Mesodermal cell (in vitro differentiated cells): ENCODE measurements around the gene MYADM.
A peak's percentile ranks its signal among the peaks of the same experiment; 100 is the strongest.

Experiments
- H3K27ac ChIP-seq: 2 replicates; pipeline ENCODE4 v1.7.0; 2013; ENCODE audit warnings: mild to moderate bottlenecking, low read depth, low read length, moderate library complexity; ENCODE audit not compliant: severe bottlenecking
- H3K36me3 ChIP-seq: 2 replicates; pipeline ENCODE4 v1.7.1; 2013; ENCODE audit warnings: mild to moderate bottlenecking, low read length, moderate library complexity; ENCODE audit not compliant: control insufficient read depth, insufficient read depth
- H3K4me1 ChIP-seq: one replicate; pipeline ENCODE4 v1.7.1; 2013; ENCODE audit warnings: mild to moderate bottlenecking, low read length; ENCODE audit not compliant: insufficient read depth, control insufficient read depth, poor library complexity, severe bottlenecking
- H3K4me3 ChIP-seq: 2 replicates; pipeline ENCODE4 v1.7.0; 2013; ENCODE audit warnings: low read length, control low read depth, mild to moderate bottlenecking; ENCODE audit not compliant: insufficient read depth, poor library complexity, severe bottlenecking; ENCODE audit errors: extremely low read depth
- H3K9me3 ChIP-seq: 2 replicates; pipeline ENCODE4 v1.7.1; 2013; ENCODE audit warnings: mild to moderate bottlenecking, low read length, moderate library complexity; ENCODE audit not compliant: control insufficient read depth
- WGBS, 2 experiments: methylation state at CpG; one replicate each; pipeline ENCODE4 v1.1.5; 2013; ENCODE audit warnings: missing lambda C conversion rate in 2 of 2; ENCODE audit not compliant: insufficient coverage in 2 of 2; 5-methylcytosine and 5-hydroxymethylcytosine counted together

The MYADM gene

GRCh38 chr19:53905787-53906186, 38.1 kb downstream of the MYADM start:
- H3K36me3 ChIP-seq: no peaks in the 10 kb centered on the region
- no peaks in the 10 kb centered on the region for H3K9me3 ChIP-seq
- no peak overlapping the region for H3K27ac ChIP-seq
- WGBS, 2 experiments: no CpG with 5 or more reads among the region's 1 CpG
- H3K4me1 ChIP-seq: no peaks in the 10 kb centered on the region
- H3K4me3 ChIP-seq: no peak overlapping the region

- WGBS, 2 experiments: 12 to 13% methylated on average over 29 to 45 of the region's 48 CpGs
- Histone ChIP-seq H3K4me3 (peak overlapping the region; percentile 6), H3K27ac (no peak overlapping the region), H3K36me3 (no peaks in the 10 kb centered on the region), H3K4me1 (no peaks in the 10 kb centered on the region), H3K9me3 (no peaks in the 10 kb centered on the region)
Observed at GRCh38 chr19:53906211-53907192, 38.8 kb downstream of the MYADM start.

GRCh38 chr19:53907193-53907581, 39.5 kb downstream of the MYADM start:
- no peaks in the 10 kb centered on the region for H3K4me1 ChIP-seq
- no peak overlapping the region for H3K4me3 ChIP-seq

GRCh38 chr19:53907690-53908089, 40.0 kb downstream of the MYADM start:
- no peaks in the 10 kb centered on the region for H3K4me1 ChIP-seq
- WGBS, 2 experiments: 36 to 38% methylated on average over 17 of the region's 17 CpGs
- no peak overlapping the region for H3K27ac ChIP-seq
- peaks cover 2% of the 10 kb centered on the region for H3K36me3 ChIP-seq
- H3K9me3 ChIP-seq: no peaks in the 10 kb centered on the region
- peak overlapping the region; percentile 68 for H3K4me3 ChIP-seq

More at GRCh38 chr19:53907193-53907581, 39.5 kb downstream of the MYADM start:
- Histone ChIP-seq H3K27ac (no peak overlapping the region), H3K36me3 (no peaks in the 10 kb centered on the region), H3K9me3 (no peaks in the 10 kb centered on the region)
- WGBS, 2 experiments: 25 to 54% methylated on average over 2 to 7 of the region's 14 CpGs

- peak overlapping the region; percentile 41 for H3K27ac ChIP-seq
- no peaks in the 10 kb centered on the region for H3K4me1 ChIP-seq
Observed at GRCh38 chr19:53908106-53908934, 40.6 kb downstream of the MYADM start.

GRCh38 chr19:53908935-53909415, 41.3 kb downstream of the MYADM start, which contains the start of gene CACNG7:
CACNG7 (plus strand) TSS chr19:53909278; CDS start chr19:53912832, 3,554 bp downstream.
- 1 to 7% methylated on average over 5 to 6 of the region's 28 CpGs for WGBS, 2 experiments
- H3K4me3 ChIP-seq: peak within 1 kb of the TSS; percentile 68
- no peaks in the 10 kb centered on the region for H3K4me1 ChIP-seq
- H3K36me3 ChIP-seq: peaks cover 13% of the 10 kb centered on the region
- peak within 1 kb of the TSS; percentile 41 for H3K27ac ChIP-seq
- no peaks in the 10 kb centered on the region for H3K9me3 ChIP-seq

More at GRCh38 chr19:53908106-53908934, 40.6 kb downstream of the MYADM start:
- peaks cover 8% of the 10 kb centered on the region for H3K36me3 ChIP-seq
- H3K9me3 ChIP-seq: no peaks in the 10 kb centered on the region
- H3K4me3 ChIP-seq: peak overlapping the region; percentile 68
- 0 to 2% methylated on average over 18 to 38 of the region's 51 CpGs for WGBS, 2 experiments

GRCh38 chr19:53909471-53910169, 41.9 kb downstream of the MYADM start:
- 0 to 1% methylated on average over 36 to 41 of the region's 47 CpGs for WGBS, 2 experiments
- Histone ChIP-seq H3K27ac (no peak overlapping the region), H3K36me3 (peaks cover 17% of the 10 kb centered on the region), H3K4me3 (peak overlapping the region; percentile 68), H3K9me3 (no peaks in the 10 kb centered on the region), H3K4me1 (no peaks in the 10 kb centered on the region)

GRCh38 chr19:53910170-53910518, 42.5 kb downstream of the MYADM start:
- Histone ChIP-seq H3K27ac (no peak overlapping the region), H3K36me3 (peaks cover 19% of the 10 kb centered on the region), H3K4me3 (peak overlapping the region; percentile 68), H3K9me3 (no peaks in the 10 kb centered on the region), H3K4me1 (no peaks in the 10 kb centered on the region)
- WGBS, 2 experiments: 1 to 2% methylated on average over 9 to 13 of the region's 13 CpGs

GRCh38 chr19:53912653-53913052, 45.0 kb downstream of the MYADM start:
- Histone ChIP-seq H3K4me3 (no peak overlapping the region), H3K36me3 (peaks cover 42% of the 10 kb centered on the region), H3K9me3 (no peaks in the 10 kb centered on the region), H3K4me1 (no peaks in the 10 kb centered on the region), H3K27ac (no peak overlapping the region)
- WGBS, 2 experiments: 81% methylated on average over 18 of the region's 18 CpGs

- no peak overlapping the region for H3K4me3 ChIP-seq
- H3K9me3 ChIP-seq: no peaks in the 10 kb centered on the region
- no peak overlapping the region for H3K27ac ChIP-seq
- H3K36me3 ChIP-seq: peaks cover 59% of the 10 kb centered on the region
- 79 to 81% methylated on average over 5 to 7 of the region's 8 CpGs for WGBS, 2 experiments
- H3K4me1 ChIP-seq: no peaks in the 10 kb centered on the region
Observed at GRCh38 chr19:53915000-53915399, 47.3 kb downstream of the MYADM start.
